Calu3 (cell line): Measurements from ENCODE around the gene PNMT. TPM values are rescaled to one million over a fixed set of nuclear protein-coding genes. Genes with fewer than 3 reads are reported as not detected.

ENCODE experiments used
- BruUV-seq: library from RNA; stranded (reverse); fragments of 400-500 nt; replicated peaks from 2 replicates; lab custom pipeline; 2021; lab: Mats Ljungman, UMichigan
- CTCF ChIA-PET: fragments of 300-600 bp; sonication (Branson Sonifier 250); formaldehyde crosslinking; loops from one replicate; lab custom pipeline; 2022; ENCODE audit warnings: antibody characterized with exemption; lab: Charles Lee
- DNase-seq: peaks from one replicate; pipeline ENCODE4 v3.0.0; 2022
- H3K27ac Mint-ChIP-seq: one replicate; pipeline ENCODE4 v1.8.0; 2022; ENCODE audit warnings: mixed read lengths; ENCODE audit not compliant: unreplicated experiment
- H3K27me3 Mint-ChIP-seq: one replicate; pipeline ENCODE4 v1.8.0; 2022; ENCODE audit warnings: mixed read lengths; ENCODE audit not compliant: unreplicated experiment
- H3K36me3 Mint-ChIP-seq: one replicate; pipeline ENCODE4 v1.8.0; 2022; ENCODE audit warnings: mild to moderate bottlenecking, moderate library complexity, mixed read lengths; ENCODE audit not compliant: insufficient read depth, unreplicated experiment
- H3K4me1 Mint-ChIP-seq: one replicate; pipeline ENCODE4 v1.8.0; 2022; ENCODE audit warnings: mild to moderate bottlenecking, low read depth, mixed read lengths; ENCODE audit not compliant: unreplicated experiment
- H3K4me3 Mint-ChIP-seq: one replicate; pipeline ENCODE4 v1.8.0; 2022; ENCODE audit warnings: mild to moderate bottlenecking, low read depth, moderate library complexity, mixed read lengths; ENCODE audit not compliant: unreplicated experiment
- H3K9me3 Mint-ChIP-seq: one replicate; pipeline ENCODE4 v1.8.0; 2022; ENCODE audit warnings: low read depth, mixed read lengths; ENCODE audit not compliant: unreplicated experiment
- intact Hi-C: fragments of 100-400 bp; cut with micrococcal nuclease; formaldehyde crosslinking; loops from one replicate; pipeline ENCODE4 v1.10.0; 2022; ENCODE audit not compliant: unreplicated experiment
- total RNA-seq: library from RNA; stranded (reverse); gene quantifications from 2 replicates; pipeline ENCODE4 v1.2.3, GENCODE V29; 2022
- TF ChIP-seq, protein P1 (sequence below): fragments of 200-600 bp; IDR thresholded peaks from one replicate; pipeline ENCODE4 v1.8.0; 2022; ENCODE audit warnings: antibody characterized with exemption; ENCODE audit not compliant: unreplicated experiment

The PNMT gene
- total RNA-seq, 1 experiment from 2014 or later = 1.3 TPM

DNA sequence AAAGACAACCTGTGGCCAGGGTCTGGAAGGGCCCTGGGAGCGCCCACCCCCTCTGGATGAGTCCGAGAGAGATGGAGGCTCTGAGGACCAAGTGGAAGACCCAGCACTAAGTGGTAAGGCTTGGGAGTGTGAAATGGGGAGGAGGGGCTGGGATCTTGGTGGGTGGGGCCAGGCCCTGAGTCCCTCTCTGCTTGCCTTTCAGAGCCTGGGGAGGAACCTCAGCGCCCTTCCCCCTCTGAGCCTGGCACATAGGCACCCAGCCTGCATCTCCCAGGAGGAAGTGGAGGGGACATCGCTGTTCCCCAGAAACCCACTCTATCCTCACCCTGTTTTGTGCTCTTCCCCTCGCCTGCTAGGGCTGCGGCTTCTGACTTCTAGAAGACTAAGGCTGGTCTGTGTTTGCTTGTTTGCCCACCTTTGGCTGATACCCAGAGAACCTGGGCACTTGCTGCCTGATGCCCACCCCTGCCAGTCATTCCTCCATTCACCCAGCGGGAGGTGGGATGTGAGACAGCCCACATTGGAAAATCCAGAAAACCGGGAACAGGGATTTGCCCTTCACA, 32.6 kb upstream of the PNMT start:
- BruUV-seq = no TSS peak
- Mint-ChIP-seq H3K27me3 (peaks cover 19% of the 10 kb centered on the region), H3K4me3 (no peak overlapping the region), H3K9me3 (no peaks in the 10 kb centered on the region), H3K36me3 (peaks cover 34% of the 10 kb centered on the region), H3K27ac (no peak overlapping the region), H3K4me1 (peaks cover 66% of the 10 kb centered on the region)
- TF ChIP-seq, protein P1, sequence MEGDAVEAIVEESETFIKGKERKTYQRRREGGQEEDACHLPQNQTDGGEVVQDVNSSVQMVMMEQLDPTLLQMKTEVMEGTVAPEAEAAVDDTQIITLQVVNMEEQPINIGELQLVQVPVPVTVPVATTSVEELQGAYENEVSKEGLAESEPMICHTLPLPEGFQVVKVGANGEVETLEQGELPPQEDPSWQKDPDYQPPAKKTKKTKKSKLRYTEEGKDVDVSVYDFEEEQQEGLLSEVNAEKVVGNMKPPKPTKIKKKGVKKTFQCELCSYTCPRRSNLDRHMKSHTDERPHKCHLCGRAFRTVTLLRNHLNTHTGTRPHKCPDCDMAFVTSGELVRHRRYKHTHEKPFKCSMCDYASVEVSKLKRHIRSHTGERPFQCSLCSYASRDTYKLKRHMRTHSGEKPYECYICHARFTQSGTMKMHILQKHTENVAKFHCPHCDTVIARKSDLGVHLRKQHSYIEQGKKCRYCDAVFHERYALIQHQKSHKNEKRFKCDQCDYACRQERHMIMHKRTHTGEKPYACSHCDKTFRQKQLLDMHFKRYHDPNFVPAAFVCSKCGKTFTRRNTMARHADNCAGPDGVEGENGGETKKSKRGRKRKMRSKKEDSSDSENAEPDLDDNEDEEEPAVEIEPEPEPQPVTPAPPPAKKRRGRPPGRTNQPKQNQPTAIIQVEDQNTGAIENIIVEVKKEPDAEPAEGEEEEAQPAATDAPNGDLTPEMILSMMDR = no peak
- CTCF ChIA-PET = interaction anchor here (0.6 to 161.2 kb wide), 23 partner anchors 15 to 1140 kb away, joined by 3 to 42089 read pairs (median 31); partner anchors contain the start of genes ERBB2, GRB7, GSDMA and GSDMB
- no peak for DNase-seq
- intact Hi-C loops = loop anchor here (2.0 to 10.0 kb wide), 6 partner anchors 27 to 859 kb away; partner anchors contain the start of genes CDC6 and ERBB2

DNA sequence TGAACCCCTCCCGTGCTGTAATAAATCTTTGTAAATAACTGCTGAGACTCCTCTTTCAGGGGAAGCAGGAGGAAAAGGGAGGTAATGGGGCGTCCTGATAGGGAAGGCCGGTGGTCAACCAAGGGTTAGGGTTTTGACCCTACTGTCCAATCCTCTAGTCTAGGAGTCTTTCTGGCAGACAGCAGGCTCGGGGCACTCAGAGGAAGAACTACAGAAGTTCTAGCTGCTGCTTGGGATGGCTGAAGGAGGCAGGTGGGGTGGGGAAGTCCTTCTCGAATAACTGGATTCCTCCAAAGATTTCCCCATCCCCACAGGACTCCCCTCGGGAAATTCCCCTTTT, 31.7 kb upstream of the PNMT start:
- no peaks in the 10 kb centered on the region for H3K9me3 Mint-ChIP-seq
- H3K27me3 Mint-ChIP-seq = peaks cover 10% of the 10 kb centered on the region
- H3K27ac Mint-ChIP-seq = peak overlapping the region; percentile 28
- intact Hi-C loops = loop anchor here (2.0 to 10.0 kb wide), 6 partner anchors 26 to 858 kb away; partner anchors contain the start of genes CDC6 and ERBB2
- CTCF ChIA-PET = interaction anchor here (0.5 to 161.2 kb wide), 15 partner anchors 16 to 1599 kb away, joined by 3 to 42089 read pairs (median 46); partner anchors contain the start of genes ERBB2, GRB7, GSDMA and GSDMB
- H3K4me1 Mint-ChIP-seq = peaks cover 61% of the 10 kb centered on the region
- BruUV-seq = TSS peak; percentile 78
- H3K4me3 Mint-ChIP-seq = peak overlapping the region; percentile 71
- DNase-seq = no peak
- H3K36me3 Mint-ChIP-seq = peaks cover 34% of the 10 kb centered on the region
- TF ChIP-seq, protein P1 = no peak

DNA sequence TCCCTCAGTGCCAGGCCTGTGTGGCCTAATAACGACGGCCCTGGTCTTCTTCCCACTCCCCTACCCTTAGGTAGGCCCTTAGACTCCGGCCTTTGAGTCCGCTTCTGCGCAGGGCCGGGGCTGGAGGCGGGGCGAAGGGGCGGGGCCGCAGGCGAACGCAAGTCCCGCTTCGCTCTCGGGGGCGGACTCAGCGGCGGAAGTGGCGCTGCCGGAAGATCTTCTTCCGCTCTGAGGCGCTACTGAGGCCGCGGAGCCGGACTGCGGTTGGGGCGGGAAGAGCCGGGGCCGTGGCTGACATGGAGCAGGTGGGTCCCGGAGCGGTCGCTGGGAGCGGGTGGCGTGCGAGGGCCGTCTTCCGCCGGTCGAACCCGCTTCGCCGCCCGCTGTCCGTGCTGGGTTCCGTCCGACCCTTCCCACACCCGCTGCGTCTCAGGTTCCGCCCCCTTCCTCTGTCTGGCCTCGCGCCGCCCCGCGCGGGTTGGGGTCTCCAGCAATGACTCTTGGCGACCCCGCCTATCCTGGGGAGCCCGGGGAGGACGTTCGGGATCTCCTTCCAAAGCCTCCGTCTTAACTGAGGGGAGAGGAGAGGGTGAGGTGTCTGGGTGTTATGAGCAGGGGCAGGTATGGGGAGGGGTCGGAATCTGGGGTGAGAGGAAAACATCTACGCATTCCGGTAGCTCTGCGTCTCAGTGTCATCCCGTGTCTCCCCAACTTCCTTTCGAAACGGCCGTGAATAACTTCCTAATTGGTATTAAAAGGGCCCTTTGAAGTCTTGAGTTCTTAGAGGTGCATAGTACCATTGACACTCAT, 31.1 kb upstream of the PNMT start, which contains the start of gene STARD3:
STARD3 (plus strand) TSS at position 218 of the 810 bp plus-strand sequence. CDS start 16,388 bp downstream, outside the sequence.
- Mint-ChIP-seq H3K9me3 (no peaks in the 10 kb centered on the region), H3K27ac (peak within 1 kb of the TSS; percentile 28), H3K4me1 (peaks cover 61% of the 10 kb centered on the region), H3K27me3 (peaks cover 5% of the 10 kb centered on the region), H3K36me3 (peaks cover 29% of the 10 kb centered on the region), H3K4me3 (peak within 1 kb of the TSS; percentile 71)
- no peak for DNase-seq
- intact Hi-C loops = loop anchor here (1.0 to 10.0 kb wide), 8 partner anchors 16 to 858 kb away; partner anchors contain the start of genes CDC6 and ERBB2
- BruUV-seq = no TSS peak
- CTCF ChIA-PET = interaction anchor here (0.5 to 161.2 kb wide), 30 partner anchors 17 to 1598 kb away, joined by 3 to 42089 read pairs (median 5); partner anchors contain the start of genes ERBB2, GRB7, GSDMA and GSDMB
- TF ChIP-seq, protein P1 = no peak

DNA sequence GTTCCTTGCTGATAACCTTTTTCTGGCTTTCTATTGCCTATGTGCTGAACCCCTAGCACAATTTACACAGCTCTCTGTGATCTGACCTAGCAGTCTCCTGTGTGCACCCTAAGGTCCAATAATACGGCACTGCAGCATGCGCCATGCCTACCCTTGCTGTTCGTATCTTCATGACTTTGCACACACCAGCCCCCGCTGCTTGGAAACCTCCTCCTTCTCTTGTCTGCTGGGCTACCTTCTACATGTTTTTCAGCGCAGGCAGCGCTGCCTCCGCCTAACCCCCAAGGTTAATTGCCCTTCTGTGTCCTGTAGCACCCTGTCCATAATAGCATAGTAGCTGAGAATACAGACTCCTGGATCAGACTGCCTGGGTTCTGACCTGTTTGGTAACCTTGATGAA, 29.9 kb upstream of the PNMT start:
- BruUV-seq = no TSS peak
- H3K4me1 Mint-ChIP-seq = peaks cover 62% of the 10 kb centered on the region
- H3K4me3 Mint-ChIP-seq = peak overlapping the region; percentile 71
- H3K27ac Mint-ChIP-seq = peak overlapping the region; percentile 28
- TF ChIP-seq, protein P1 = no peak
- H3K27me3 Mint-ChIP-seq = no peaks in the 10 kb centered on the region
- peaks cover 28% of the 10 kb centered on the region for H3K36me3 Mint-ChIP-seq
- intact Hi-C loops = loop anchor here (10.0 kb wide), 3 partner anchors 476 to 856 kb away; partner anchors contain the start of gene CDC6
- DNase-seq = peak; percentile 76
- CTCF ChIA-PET = interaction anchor here (0.6 to 161.2 kb wide), 22 partner anchors 18 to 827 kb away, joined by 3 to 42089 read pairs (median 10); partner anchors contain the start of genes ERBB2, GRB7, GSDMA and GSDMB
- no peaks in the 10 kb centered on the region for H3K9me3 Mint-ChIP-seq
